Immature natural killer cell (primary cell): ENCODE data around the gene DYNC1H1. TPM values are rescaled to one million over a fixed set of nuclear protein-coding genes. Genes with fewer than 3 reads are reported as not detected.

ENCODE experiments used
- DNase-seq, 3 donors: peaks; one replicate each; pipeline ENCODE4 v3.0.0; 2022; ENCODE audit warnings: mixed read lengths in 1 of 3
- H3K27ac Mint-ChIP-seq, 6 donors: one replicate each; pipeline ENCODE4 v1.8.0; 2020; ENCODE audit warnings: mixed read lengths in 6 of 6, mild to moderate bottlenecking in 5 of 6, inconsistent platforms in 4 of 6, moderate library complexity in 3 of 6
- H3K27me3 Mint-ChIP-seq, 3 donors: one replicate each; pipeline ENCODE4 v1.8.0; 2020 to 2021; ENCODE audit warnings: low read depth in 3 of 3, mild to moderate bottlenecking in 3 of 3, mixed read lengths in 3 of 3, moderate library complexity in 3 of 3, inconsistent platforms in 1 of 3
- H3K36me3 Mint-ChIP-seq, 3 donors: one replicate each; pipeline ENCODE4 v1.8.0; 2020; ENCODE audit warnings: mixed read lengths in 3 of 3, inconsistent platforms in 2 of 3, mild to moderate bottlenecking in 2 of 3
- H3K4me1 Mint-ChIP-seq, 2 donors: one replicate each; pipeline ENCODE4 v1.8.0; 2020; ENCODE audit warnings: inconsistent platforms in 2 of 2, mild to moderate bottlenecking in 2 of 2, mixed read lengths in 2 of 2, moderate library complexity in 1 of 2
- H3K4me3 Mint-ChIP-seq, 5 donors: one replicate each; pipeline ENCODE4 v1.8.0; 2020; ENCODE audit warnings: mild to moderate bottlenecking in 5 of 5, mixed read lengths in 5 of 5, inconsistent platforms in 3 of 5, moderate library complexity in 3 of 5
- H3K9me3 Mint-ChIP-seq, 6 donors: one replicate each; pipeline ENCODE4 v1.8.0; 2020; ENCODE audit warnings: mild to moderate bottlenecking in 6 of 6, mixed read lengths in 6 of 6, inconsistent platforms in 4 of 6, moderate library complexity in 3 of 6
- polyA plus RNA-seq, 3 donors: library from polyadenylated mRNA; unstranded; fragments of 300-500 nt; fragmentation: Illumina TruSeq; gene quantifications; one replicate each; pipeline ENCODE4 v1.2.3, GENCODE V29; 2021

DYNC1H1 gene
- polyA plus RNA-seq, 3 donors from 2014 or later: 15.7 to 78.5 (median 25.5) TPM

DNA sequence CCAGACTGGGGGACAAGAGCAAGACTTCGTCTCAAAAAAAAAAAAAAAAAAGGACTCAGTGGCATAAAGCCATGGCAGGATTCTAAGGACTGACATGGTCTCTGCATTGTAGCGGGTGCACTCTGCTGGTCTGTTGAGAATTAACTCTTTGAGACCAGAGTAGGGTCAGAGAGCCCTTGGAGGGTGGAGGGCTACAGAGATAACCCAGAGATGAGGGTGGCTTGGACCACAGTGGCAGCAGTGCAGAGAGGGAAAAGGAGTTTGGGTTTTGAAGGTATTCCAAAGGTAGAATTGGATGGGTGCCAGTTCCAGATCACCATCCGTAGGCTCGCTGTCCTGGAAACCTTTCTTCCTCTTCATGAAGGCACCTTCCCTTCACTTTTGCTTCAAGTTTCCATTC is 14.3 kb upstream of the DYNC1H1 start:
- Mint-ChIP-seq H3K4me1 (peaks cover 26 to 27% of the 10 kb centered on the region in 2 donors), H3K36me3 (no peaks in the 10 kb centered on the region), H3K9me3 (no peaks in the 10 kb centered on the region), H3K27me3 (peaks cover 11 to 25% (median 13%) of the 10 kb centered on the region in 3 donors), H3K27ac (peak overlapping the region in 1 of 6 donors; percentile 66), H3K4me3 (peak overlapping the region in 1 of 5 donors; percentile 20)
- DNase-seq: no peak

DNA sequence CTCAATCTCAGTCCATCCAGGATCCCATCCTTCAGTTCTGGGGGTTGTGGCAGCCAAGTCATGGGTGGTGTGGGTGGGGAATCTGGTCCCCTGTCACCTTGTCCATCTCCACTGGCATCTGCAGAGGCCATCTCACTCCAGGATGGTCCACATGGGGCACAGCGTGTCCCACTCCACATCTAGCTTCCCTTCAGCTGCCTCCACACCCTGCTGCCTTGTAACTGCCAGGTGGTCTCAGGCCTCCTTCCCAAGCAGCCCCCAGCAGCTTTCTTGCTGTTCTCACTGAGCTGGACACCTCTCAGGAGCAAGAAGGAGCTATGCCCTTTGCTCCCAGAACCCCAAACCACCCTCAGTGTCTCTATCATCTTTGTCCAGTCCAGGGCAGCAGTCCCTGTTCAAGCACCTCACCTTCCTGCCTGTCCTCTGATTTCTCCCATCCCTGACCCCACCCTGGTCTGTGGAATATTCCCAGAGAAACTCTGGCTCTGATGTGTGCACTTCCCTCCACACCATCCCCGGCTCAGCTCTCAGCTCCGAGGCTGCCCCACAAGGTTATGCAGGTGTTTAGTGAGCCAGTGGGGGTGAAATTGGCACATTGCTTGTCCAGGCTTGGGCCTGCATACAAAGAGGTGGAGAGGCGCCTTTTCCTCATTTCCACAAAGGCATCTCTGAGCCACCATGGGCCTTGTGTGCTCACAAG is 13.7 kb upstream of the DYNC1H1 start:
- Mint-ChIP-seq H3K4me3 (peak overlapping the region in 2 of 5 donors; percentile 7 to 46), H3K36me3 (no peaks in the 10 kb centered on the region), H3K27me3 (peaks cover 11 to 25% (median 13%) of the 10 kb centered on the region in 3 donors), H3K9me3 (no peaks in the 10 kb centered on the region), H3K4me1 (peaks cover 26 to 27% of the 10 kb centered on the region in 2 donors), H3K27ac (peak overlapping the region in 3 of 6 donors; percentile 21 to 66 (median 34))
- DNase-seq: no peak

DNA sequence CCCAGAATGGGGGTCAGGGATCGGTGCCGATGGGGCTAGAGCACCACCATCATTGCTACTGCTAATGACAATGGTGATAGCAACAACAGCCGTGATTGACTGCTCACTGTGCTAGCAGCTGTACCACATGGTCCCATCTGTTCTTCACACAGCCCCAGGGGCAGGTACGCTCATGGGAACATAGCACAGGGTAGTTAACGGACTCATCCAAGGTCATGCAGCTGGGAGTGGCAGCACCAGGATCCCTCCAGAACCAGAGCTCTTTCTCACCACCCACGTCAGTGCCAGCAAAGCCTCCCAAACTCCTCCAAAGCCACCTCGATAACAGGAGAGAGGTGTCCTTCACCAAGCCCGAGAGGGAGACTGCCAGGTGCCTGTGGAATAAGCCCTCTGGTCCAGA is 11.2 kb upstream of the DYNC1H1 start:
- no peaks in the 10 kb centered on the region for H3K36me3 Mint-ChIP-seq
- H3K4me1 Mint-ChIP-seq: peaks cover 12 to 13% of the 10 kb centered on the region in 2 donors
- H3K4me3 Mint-ChIP-seq: no peak overlapping the region
- H3K27ac Mint-ChIP-seq: peak overlapping the region in 1 of 6 donors; percentile 16
- peaks cover 4 to 6% (median 5%) of the 10 kb centered on the region in 3 donors for H3K27me3 Mint-ChIP-seq
- H3K9me3 Mint-ChIP-seq: no peaks in the 10 kb centered on the region
- no peak for DNase-seq

DNA sequence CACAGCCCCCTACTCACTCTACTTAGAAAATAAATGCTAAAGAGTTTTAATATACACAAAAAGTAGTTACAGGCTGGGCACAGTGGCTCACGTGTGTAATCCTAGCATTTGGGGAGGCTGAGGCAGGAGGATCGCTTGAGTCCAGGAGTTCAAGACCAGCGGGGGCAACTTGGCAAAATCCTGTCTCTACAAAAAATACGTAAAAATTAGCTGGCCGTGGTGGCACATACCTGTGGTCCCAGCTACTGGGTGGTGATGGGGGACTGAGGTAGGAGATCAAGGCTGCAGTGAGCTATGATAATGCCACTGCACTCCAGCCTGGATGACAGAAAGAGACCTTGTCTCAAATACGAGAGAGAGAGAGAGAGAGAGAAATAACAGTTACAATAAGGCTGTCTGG is 9.9 kb upstream of the DYNC1H1 start:
- Mint-ChIP-seq H3K36me3 (no peaks in the 10 kb centered on the region), H3K4me3 (no peak overlapping the region), H3K4me1 (peaks cover 0 to under 1% of the 10 kb centered on the region in 2 donors), H3K27me3 (peaks cover 0 to 3% (median 0%) of the 10 kb centered on the region in 3 donors), H3K27ac (peak overlapping the region in 3 of 6 donors; percentile 17 to 71 (median 45)), H3K9me3 (no peaks in the 10 kb centered on the region)
- no peak for DNase-seq

DNA sequence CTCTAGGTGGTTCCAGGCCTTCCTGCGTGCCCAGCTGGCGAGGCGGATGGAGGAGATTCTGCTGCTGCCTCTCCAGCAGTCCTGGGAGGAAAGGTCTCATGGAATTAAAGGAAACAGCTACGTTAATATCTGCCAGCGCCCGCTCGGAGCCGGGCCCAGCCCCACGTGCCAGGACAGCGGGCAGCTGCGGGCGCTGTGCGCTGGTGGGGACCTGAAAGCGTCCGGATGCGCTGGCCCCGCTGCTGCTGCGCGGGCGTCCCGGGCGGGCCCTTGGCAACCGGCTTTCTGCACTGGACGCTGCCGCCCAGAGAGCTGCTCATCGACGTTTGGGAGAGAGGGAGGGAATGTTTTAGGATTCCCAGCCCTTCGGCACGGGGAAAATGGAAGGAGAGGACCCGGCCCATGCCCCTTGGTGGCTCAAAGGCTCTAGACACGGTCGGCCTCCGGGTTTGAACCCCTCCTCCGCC is 8.6 kb upstream of the DYNC1H1 start:
- Mint-ChIP-seq H3K9me3 (no peaks in the 10 kb centered on the region), H3K27ac (no peak overlapping the region), H3K4me1 (peaks cover 4 to 6% of the 10 kb centered on the region in 2 donors)

DNA sequence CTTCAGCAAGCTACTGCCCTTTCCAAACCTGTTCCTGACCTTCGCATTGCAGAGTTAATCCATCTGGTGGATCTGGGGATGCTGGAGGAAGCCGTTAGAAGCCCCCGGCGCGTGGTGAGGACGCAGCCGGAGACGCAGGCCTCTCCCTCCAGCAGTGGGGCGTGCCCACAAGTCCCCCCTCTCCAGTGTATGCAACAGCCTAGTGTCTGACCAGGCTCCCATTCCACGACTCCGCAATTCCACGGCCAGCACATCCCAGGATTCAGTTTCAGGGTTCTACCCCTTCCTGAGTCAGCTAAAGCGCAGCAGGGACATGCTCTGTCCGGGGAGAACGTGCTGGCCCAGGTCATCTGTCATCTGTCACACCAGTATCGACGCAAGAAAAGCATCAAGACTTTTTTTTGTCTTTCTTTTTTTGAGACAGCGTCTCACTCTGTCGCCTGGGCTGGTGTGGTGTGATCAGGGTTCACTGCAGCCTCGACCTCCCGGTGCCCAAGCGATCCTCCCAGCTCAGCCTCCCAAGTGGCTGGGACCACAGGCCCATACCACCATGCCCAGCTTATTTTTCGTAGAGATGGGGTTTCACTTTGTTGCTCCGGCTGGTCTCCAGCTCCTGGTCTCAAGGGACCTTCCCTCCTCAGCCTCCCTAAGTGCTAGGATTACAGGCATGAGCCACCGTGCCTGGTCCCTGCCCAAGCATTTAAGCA is 8.0 kb upstream of the DYNC1H1 start:
- Mint-ChIP-seq H3K27me3 (peaks cover 0 to 5% (median 0%) of the 10 kb centered on the region in 3 donors), H3K27ac (no peak overlapping the region), H3K4me1 (peaks cover 7 to 12% of the 10 kb centered on the region in 2 donors)

More for the DNA sequence above, 8.6 kb upstream of the DYNC1H1 start:
- no peak for DNase-seq
- H3K4me3 Mint-ChIP-seq: no peak overlapping the region
- H3K27me3 Mint-ChIP-seq: peaks cover 0 to 3% (median 0%) of the 10 kb centered on the region in 3 donors
- H3K36me3 Mint-ChIP-seq: no peaks in the 10 kb centered on the region

DNA sequence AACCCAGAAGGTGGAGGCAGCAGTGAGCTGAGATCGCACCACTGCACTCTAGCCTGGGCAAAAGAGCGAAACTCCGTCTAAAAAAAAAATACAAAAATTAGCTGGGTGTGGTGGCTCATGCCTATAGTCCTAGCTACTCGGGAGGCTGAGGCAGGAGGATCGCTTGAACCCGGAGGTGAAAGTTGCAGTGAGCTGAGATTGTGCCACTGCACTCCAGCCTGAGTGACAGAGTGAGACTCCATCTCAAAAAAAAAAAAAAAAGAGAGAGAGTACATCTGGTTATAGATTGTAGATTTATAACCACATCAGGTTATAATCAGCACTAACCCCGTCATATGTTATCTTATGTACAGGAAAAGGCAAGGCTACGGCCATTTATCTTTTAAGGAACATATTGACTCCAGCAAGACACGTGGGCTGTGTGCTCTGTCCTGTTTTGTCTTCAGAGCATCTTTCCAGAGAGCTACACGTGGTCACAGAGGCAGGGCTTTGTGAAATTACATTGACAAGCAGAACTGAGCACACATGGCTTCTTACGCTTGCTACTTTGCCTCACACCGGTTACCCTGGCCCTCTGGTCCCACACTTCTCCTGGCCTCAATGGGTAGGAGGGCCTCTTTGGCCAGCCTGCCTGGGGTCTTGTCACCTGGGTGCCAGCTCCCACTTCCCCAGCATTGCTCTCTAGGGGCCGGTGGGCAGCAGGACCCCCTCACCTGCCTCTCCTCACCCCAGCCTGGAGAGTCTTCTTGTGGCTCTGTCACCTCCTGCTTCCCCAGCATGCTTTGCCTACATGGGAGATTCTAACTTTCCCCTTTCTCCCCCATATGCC is 6.8 kb upstream of the DYNC1H1 start:
- no peak overlapping the region for H3K27ac Mint-ChIP-seq

More for the DNA sequence above, 8.0 kb upstream of the DYNC1H1 start:
- no peak for DNase-seq
- no peaks in the 10 kb centered on the region for H3K36me3 Mint-ChIP-seq
- no peaks in the 10 kb centered on the region for H3K9me3 Mint-ChIP-seq
- no peak overlapping the region for H3K4me3 Mint-ChIP-seq

DNA sequence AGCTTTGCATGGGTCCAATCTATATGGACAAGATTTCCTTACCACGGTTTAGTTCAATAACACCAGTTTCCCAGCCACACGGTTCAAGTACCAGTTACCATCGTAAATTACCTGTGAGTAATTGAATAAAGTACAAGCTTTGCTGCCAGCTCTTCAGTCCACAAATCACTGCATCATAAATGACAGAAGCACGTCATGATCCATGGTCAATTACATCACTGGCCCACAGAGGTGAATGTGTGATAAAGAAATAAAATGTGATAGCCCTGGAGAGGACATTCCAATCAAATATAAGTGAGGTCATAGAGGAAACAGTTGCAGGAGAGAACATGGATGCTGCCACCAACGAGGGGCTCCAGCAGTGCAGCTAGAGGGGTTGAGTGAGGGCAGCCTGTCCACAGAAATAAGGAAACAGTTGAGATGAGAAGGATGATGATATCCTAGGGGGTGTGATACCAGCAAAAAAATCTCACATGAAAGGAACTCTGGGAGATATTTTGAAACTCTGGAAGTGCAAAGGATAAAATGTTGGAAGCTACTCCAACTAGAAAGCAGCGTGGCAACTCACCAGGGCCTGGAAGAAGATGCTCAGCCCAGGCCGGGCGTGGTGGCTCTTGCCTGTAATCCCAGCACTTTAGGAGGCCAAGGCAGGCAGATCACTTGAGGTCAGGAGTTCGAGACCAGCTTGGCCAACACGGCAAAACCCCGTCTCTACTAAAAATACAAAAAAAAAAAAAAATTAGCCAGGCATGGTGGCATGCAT is 5.8 kb upstream of the DYNC1H1 start:
- Mint-ChIP-seq H3K36me3 (no peaks in the 10 kb centered on the region), H3K4me1 (peaks cover 7 to 14% of the 10 kb centered on the region in 2 donors), H3K27me3 (peaks cover 0 to 5% (median 0%) of the 10 kb centered on the region in 3 donors), H3K9me3 (no peaks in the 10 kb centered on the region), H3K4me3 (no peak overlapping the region), H3K27ac (peak overlapping the region in 1 of 6 donors; percentile 20)
- DNase-seq: no peak

More for the DNA sequence above, 6.8 kb upstream of the DYNC1H1 start:
- H3K9me3 Mint-ChIP-seq: no peaks in the 10 kb centered on the region
- no peak for DNase-seq
- H3K27me3 Mint-ChIP-seq: peaks cover 0 to 5% (median 0%) of the 10 kb centered on the region in 3 donors
- peaks cover 7 to 14% of the 10 kb centered on the region in 2 donors for H3K4me1 Mint-ChIP-seq
- no peaks in the 10 kb centered on the region for H3K36me3 Mint-ChIP-seq
- no peak overlapping the region for H3K4me3 Mint-ChIP-seq

DNA sequence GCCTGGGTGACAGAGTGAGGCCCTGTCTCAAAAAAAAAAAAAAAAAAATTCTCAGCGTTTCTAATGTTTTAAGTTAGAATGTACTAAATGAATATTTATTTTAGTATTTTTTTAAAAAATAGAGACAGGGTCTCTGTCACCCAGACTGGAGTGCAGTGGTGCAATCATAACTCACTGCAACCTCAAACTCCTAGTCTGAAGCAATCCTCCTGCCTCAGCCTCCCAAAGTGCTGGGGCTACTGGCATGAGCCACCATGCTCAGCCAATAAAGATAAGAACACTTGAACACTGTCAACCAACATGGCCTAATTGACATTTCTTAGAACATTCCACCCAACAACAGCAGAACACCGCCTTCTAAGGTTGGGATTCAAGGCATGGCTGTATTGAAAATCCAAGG is 5.1 kb upstream of the DYNC1H1 start:
- Mint-ChIP-seq H3K36me3 (no peaks in the 10 kb centered on the region), H3K27me3 (peaks cover 0 to 5% (median 0%) of the 10 kb centered on the region in 3 donors), H3K4me3 (no peak overlapping the region), H3K9me3 (no peaks in the 10 kb centered on the region), H3K27ac (no peak overlapping the region), H3K4me1 (peaks cover 11 to 20% of the 10 kb centered on the region in 2 donors)
- no peak for DNase-seq

DNA sequence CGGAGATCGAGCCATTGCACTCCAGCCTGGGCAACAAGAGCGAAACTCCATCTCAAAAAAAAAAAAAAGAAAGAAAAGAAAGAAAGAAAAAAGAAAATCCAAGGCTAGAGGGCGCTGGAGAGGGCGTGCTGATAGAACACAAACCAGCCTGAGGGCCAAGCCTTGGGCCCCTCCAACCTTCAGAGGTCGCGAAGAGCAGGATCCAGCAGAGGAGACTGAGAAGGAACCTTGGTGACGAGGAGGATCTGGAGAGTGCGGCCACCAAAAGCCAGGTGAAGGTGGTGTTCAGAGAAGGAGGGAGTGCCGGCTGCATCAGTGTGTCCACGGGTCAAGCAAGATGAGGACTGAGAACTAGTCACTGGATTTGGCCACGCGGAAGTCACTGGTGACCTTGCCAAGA is 4.1 kb upstream of the DYNC1H1 start:
- peak; percentile 20 to 32 (median 24) for DNase-seq
- Mint-ChIP-seq H3K27ac (peak overlapping the region in 1 of 6 donors; percentile 64), H3K36me3 (no peaks in the 10 kb centered on the region), H3K4me3 (no peak overlapping the region), H3K4me1 (peaks cover 13 to 21% of the 10 kb centered on the region in 2 donors), H3K27me3 (peaks cover 2 to 9% (median 2%) of the 10 kb centered on the region in 3 donors), H3K9me3 (no peaks in the 10 kb centered on the region)

DNA sequence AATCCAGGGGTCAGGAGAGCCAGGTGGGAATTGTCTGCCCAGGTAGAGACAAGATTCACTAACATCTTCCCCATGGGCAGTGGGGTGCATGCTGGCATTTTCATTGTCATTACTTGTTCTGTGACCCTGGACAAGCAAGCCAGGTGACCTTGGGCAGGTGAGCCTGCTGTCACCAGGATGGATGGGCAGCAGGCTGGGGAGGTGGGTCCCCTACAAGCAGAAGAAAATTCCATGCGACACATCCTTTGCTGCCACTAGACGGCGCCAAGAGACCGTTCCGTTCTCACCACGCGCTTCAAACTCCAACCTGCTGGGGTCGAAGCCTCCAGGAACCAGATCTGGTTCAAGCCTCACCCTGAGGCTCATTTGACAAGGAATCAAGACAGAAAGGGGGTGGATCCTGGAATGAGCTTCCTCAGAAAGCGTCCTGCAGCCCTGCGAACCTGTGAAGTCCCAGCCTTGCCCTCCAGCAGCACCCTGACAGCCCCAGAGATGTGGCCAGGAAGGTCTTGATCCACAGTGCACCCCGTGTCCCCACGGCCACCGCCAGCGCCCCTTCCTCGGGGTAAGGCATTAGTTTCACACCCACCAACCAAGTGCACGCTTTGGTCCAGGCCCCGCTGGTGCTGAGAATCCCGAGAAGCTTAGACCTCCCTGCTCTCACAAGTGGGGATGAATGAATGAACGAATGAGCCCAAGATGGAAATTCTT is 3.2 kb upstream of the DYNC1H1 start:
- DNase-seq: peak; percentile 63 to 76 (median 75)
- Mint-ChIP-seq H3K4me3 (peak overlapping the region in 1 of 5 donors; percentile 31), H3K27ac (peak overlapping the region in 4 of 6 donors; percentile 6 to 84 (median 44)), H3K36me3 (no peaks in the 10 kb centered on the region), H3K9me3 (no peaks in the 10 kb centered on the region), H3K27me3 (peaks cover 2 to 14% (median 3%) of the 10 kb centered on the region in 3 donors), H3K4me1 (peaks cover 21 to 31% of the 10 kb centered on the region in 2 donors)

DNA sequence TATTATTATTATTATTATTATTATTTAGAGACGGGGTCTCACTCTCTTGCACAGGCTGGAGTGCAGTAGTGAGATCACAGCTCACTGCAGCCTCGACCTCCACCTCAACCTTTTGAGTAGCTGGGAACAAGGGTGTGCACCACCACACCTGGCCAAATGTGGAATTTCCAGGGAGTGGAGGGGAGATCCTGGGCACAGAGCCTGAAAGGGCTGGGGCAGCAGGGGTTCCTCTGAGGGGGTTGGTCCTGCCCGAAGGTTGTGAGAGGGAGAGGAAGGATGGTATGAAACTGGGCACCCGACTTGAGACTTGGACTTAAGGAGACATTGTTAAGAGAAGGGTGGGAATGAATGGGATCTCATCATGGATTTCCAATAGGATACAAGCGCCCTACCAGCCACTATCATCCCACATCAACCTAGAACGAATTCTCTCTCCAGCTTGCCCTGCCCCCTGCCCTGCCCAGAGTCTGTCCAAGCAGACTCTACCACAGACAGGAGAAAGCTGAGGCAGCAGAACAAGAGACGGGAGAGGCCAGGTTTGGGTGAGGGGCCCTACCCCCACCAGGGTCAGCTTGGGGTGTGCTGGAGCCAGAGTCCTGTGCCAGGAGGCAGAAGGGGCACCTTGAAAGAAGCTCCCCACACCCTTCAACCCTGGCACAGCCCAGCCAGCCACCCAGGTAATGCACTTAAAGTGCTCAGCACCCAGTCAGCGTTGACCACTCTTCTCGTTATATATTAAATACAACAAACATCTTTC is 2.4 kb upstream of the DYNC1H1 start:
- Mint-ChIP-seq H3K4me3 (no peak overlapping the region), H3K27ac (no peak overlapping the region), H3K4me1 (peaks cover 25 to 38% of the 10 kb centered on the region in 2 donors), H3K36me3 (no peaks in the 10 kb centered on the region), H3K9me3 (no peaks in the 10 kb centered on the region), H3K27me3 (peaks cover 2 to 14% (median 3%) of the 10 kb centered on the region in 3 donors)
- DNase-seq: no peak
